CD14-positive monocyte (primary cell): ENCODE measurements around the gene SPTSSA. TPM values are rescaled to one million over a fixed set of nuclear protein-coding genes. Genes with fewer than 3 reads are reported as not detected.

Source experiments
- DNase-seq, 3 donors: peaks; one replicate each; pipeline ENCODE4 v3.0.0-alpha.2; 2011 to 2022
- H2AFZ ChIP-seq: 2 replicates; pipeline ENCODE4 v1.6.0; 2012; ENCODE audit warnings: mild to moderate bottlenecking, low read depth, low read length, inconsistent platforms; ENCODE audit not compliant: insufficient read depth, poor library complexity, severe bottlenecking
- H3K27ac ChIP-seq, 2 donors: 1 replicate in 1 of 2; 2 replicates in 1 of 2; pipeline ENCODE4 v1.5.1; 2012 to 2013; ENCODE audit warnings: low read length in 2 of 2, control low read depth in 1 of 2, inconsistent platforms in 1 of 2, low read depth in 1 of 2, mild to moderate bottlenecking in 1 of 2
- H3K27me3 ChIP-seq, 2 donors: one replicate each; pipeline versions ENCODE4 v1.6.0 to v1.6.1; 2011 to 2013; ENCODE audit warnings: low read length in 2 of 2; ENCODE audit not compliant: control insufficient read depth in 2 of 2, insufficient read depth in 2 of 2
- H3K36me3 ChIP-seq, 2 donors: replicated peaks in 1 of 2; 1 replicate in 1 of 2; 2 replicates in 1 of 2; pipeline versions ENCODE4 v1.5.1 to v1.6.1; 2012 to 2013; ENCODE audit warnings: low read length in 2 of 2, control low read depth in 1 of 2, inconsistent platforms in 1 of 2, mild to moderate bottlenecking in 1 of 2; ENCODE audit not compliant: insufficient read depth in 2 of 2, control insufficient read depth in 1 of 2
- H3K4me1 ChIP-seq, 2 donors: 1 replicate in 1 of 2; 2 replicates in 1 of 2; pipeline versions ENCODE4 v1.5.1 to v1.6.1; 2012 to 2013; ENCODE audit warnings: low read length in 2 of 2, control low read depth in 1 of 2, inconsistent platforms in 1 of 2, mild to moderate bottlenecking in 1 of 2, moderate library complexity in 1 of 2; ENCODE audit not compliant: insufficient read depth in 2 of 2, control insufficient read depth in 1 of 2
- H3K4me2 ChIP-seq: replicated peaks from 2 replicates; pipeline ENCODE3; 2012; ENCODE audit warnings: low read length, moderate library complexity, mild to moderate bottlenecking; ENCODE audit not compliant: poor library complexity, severe bottlenecking; ENCODE audit errors: extremely low read depth
- H3K4me3 ChIP-seq, 3 experiments: fragments of 200-600 bp in 1 of 3; sonication (generic) in 1 of 3; replicated peaks in 1 of 3; 1 replicate in 2 of 3; 2 replicates in 1 of 3; pipeline ENCODE4 v1.5.1; 2011 to 2013; ENCODE audit warnings: low read length in 3 of 3, mild to moderate bottlenecking in 3 of 3, control low read depth in 2 of 3, low read depth in 2 of 3, inconsistent platforms in 1 of 3, moderate library complexity in 1 of 3
- H3K79me2 ChIP-seq: 2 replicates; pipeline ENCODE4 v1.6.0; 2012; ENCODE audit warnings: mild to moderate bottlenecking, control low read depth, inconsistent platforms, low read length, moderate library complexity; ENCODE audit not compliant: insufficient read depth
- H3K9ac ChIP-seq: 2 replicates; pipeline ENCODE4 v1.6.0; 2017; ENCODE audit warnings: low read length, mild to moderate bottlenecking; ENCODE audit not compliant: insufficient read depth, poor library complexity, severe bottlenecking
- H3K9me3 ChIP-seq, 2 donors: replicated peaks in 1 of 2; 1 replicate in 1 of 2; 2 replicates in 1 of 2; pipeline versions ENCODE4 v1.5.1 to v1.6.1; 2012 to 2013; ENCODE audit warnings: low read length in 2 of 2, control low read depth in 1 of 2; ENCODE audit not compliant: control insufficient read depth in 1 of 2, insufficient read depth in 1 of 2
- H4K20me1 ChIP-seq: 2 replicates; pipeline ENCODE4 v1.6.0; 2012; ENCODE audit warnings: mild to moderate bottlenecking, low read length, control low read depth, moderate library complexity; ENCODE audit not compliant: insufficient read depth
- H3K27ac Mint-ChIP-seq, 7 donors: one replicate each; pipeline ENCODE4 v1.8.0; 2020; ENCODE audit warnings: mild to moderate bottlenecking in 7 of 7, mixed read lengths in 7 of 7, moderate library complexity in 6 of 7, inconsistent platforms in 2 of 7
- H3K27me3 Mint-ChIP-seq, 3 donors: one replicate each; pipeline ENCODE4 v1.8.0; 2021 to 2022; ENCODE audit warnings: low read depth in 3 of 3, mild to moderate bottlenecking in 3 of 3, mixed read lengths in 3 of 3, moderate library complexity in 3 of 3, inconsistent platforms in 1 of 3
- H3K36me3 Mint-ChIP-seq, 2 donors: one replicate each; pipeline ENCODE4 v1.8.0; 2020; ENCODE audit warnings: mixed read lengths in 2 of 2, inconsistent platforms in 1 of 2, mild to moderate bottlenecking in 1 of 2
- H3K4me1 Mint-ChIP-seq: one replicate; pipeline ENCODE4 v1.8.0; 2020; ENCODE audit warnings: mild to moderate bottlenecking, mixed read lengths
- H3K4me3 Mint-ChIP-seq, 2 donors: one replicate each; pipeline ENCODE4 v1.8.0; 2020; ENCODE audit warnings: mild to moderate bottlenecking in 2 of 2, mixed read lengths in 2 of 2, moderate library complexity in 1 of 2
- H3K9me3 Mint-ChIP-seq, 7 donors: one replicate each; pipeline ENCODE4 v1.8.0; 2020 to 2022; ENCODE audit warnings: mixed read lengths in 7 of 7, mild to moderate bottlenecking in 6 of 7, moderate library complexity in 6 of 7, inconsistent platforms in 2 of 7
- WGBS: methylation state at CpG from one replicate; pipeline ENCODE4 v1.1.5; 2013; ENCODE audit warnings: missing lambda C conversion rate; ENCODE audit not compliant: insufficient coverage; 5-methylcytosine and 5-hydroxymethylcytosine counted together
- intact Hi-C, 2 donors: fragments of 100-400 bp; cut with micrococcal nuclease; formaldehyde crosslinking; loops; one replicate each; pipeline versions ENCODE4 v1.15.0 to v1.15.1; 2023
- polyA plus RNA-seq, 3 donors: library from polyadenylated mRNA; depleted of rRNA in 1 of 3; unstranded in 2 of 3; stranded (reverse) in 1 of 3; fragments of 300-500 nt in 2 of 3; fragments of >200 nt in 1 of 3; fragmentation: Illumina TruSeq in 2 of 3; gene quantifications; 1 replicate in 2 of 3; 2 replicates in 1 of 3; pipeline ENCODE4 v1.2.3, GENCODE V29; 2012 to 2021
- TF ChIP-seq, protein P1 (sequence below): fragments of 200-600 bp; IDR thresholded peaks from one replicate; pipeline ENCODE4 v1.8.0; 2022; ENCODE audit warnings: antibody characterized with exemption, mild to moderate bottlenecking

Gene SPTSSA
- polyA plus RNA-seq, 3 donors: 14.2 to 85.7 (median 70.6) TPM

DNA sequence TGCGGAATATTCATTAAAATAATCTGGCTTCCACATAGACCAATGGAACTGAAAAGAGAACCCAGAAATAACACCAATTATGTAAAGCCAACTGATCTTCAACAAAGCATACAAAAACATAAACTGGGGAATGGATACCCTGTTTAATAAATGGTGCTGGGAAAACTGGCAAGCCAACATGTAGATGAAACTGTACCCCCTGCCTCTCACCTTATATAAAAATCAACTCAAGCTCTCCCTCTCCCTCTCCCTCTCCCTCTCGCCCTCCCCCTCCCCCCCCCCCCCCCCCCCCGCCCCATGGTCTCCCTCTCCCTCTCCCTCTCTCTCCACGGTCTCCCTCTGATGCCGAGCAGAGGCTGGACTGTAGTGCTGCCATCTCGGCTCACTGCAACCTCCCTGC, 13.1 kb upstream of the SPTSSA start:
- no peak for DNase-seq
- no peaks in the 10 kb centered on the region for H4K20me1 ChIP-seq
- no peaks in the 10 kb centered on the region for H3K36me3 ChIP-seq
- intact Hi-C loops: no loop called here
- no peak overlapping the region for H3K27ac Mint-ChIP-seq
- no peak overlapping the region for H3K9ac ChIP-seq
- H2AFZ ChIP-seq: no peak overlapping the region
- H3K36me3 Mint-ChIP-seq: no peaks in the 10 kb centered on the region
- H3K27me3 ChIP-seq: no peaks in the 10 kb centered on the region
- no peaks in the 10 kb centered on the region for H3K79me2 ChIP-seq
- H3K4me3 Mint-ChIP-seq: no peak overlapping the region
- H3K4me3 ChIP-seq: no peak overlapping the region
- no peaks in the 10 kb centered on the region for H3K9me3 ChIP-seq
- H3K4me1 ChIP-seq: no peaks in the 10 kb centered on the region
- H3K4me2 ChIP-seq: no peak overlapping the region
- H3K27me3 Mint-ChIP-seq: peaks cover 1 to 3% (median 2%) of the 10 kb centered on the region in 3 donors
- H3K9me3 Mint-ChIP-seq: peaks cover 0 to 7% (median 2%) of the 10 kb centered on the region in 7 donors
- WGBS: 80% methylated on average over 1 of the region's 6 CpGs
- H3K27ac ChIP-seq: no peak overlapping the region
- no peaks in the 10 kb centered on the region for H3K4me1 Mint-ChIP-seq
- TF ChIP-seq, protein P1, sequence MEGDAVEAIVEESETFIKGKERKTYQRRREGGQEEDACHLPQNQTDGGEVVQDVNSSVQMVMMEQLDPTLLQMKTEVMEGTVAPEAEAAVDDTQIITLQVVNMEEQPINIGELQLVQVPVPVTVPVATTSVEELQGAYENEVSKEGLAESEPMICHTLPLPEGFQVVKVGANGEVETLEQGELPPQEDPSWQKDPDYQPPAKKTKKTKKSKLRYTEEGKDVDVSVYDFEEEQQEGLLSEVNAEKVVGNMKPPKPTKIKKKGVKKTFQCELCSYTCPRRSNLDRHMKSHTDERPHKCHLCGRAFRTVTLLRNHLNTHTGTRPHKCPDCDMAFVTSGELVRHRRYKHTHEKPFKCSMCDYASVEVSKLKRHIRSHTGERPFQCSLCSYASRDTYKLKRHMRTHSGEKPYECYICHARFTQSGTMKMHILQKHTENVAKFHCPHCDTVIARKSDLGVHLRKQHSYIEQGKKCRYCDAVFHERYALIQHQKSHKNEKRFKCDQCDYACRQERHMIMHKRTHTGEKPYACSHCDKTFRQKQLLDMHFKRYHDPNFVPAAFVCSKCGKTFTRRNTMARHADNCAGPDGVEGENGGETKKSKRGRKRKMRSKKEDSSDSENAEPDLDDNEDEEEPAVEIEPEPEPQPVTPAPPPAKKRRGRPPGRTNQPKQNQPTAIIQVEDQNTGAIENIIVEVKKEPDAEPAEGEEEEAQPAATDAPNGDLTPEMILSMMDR: no peak

DNA sequence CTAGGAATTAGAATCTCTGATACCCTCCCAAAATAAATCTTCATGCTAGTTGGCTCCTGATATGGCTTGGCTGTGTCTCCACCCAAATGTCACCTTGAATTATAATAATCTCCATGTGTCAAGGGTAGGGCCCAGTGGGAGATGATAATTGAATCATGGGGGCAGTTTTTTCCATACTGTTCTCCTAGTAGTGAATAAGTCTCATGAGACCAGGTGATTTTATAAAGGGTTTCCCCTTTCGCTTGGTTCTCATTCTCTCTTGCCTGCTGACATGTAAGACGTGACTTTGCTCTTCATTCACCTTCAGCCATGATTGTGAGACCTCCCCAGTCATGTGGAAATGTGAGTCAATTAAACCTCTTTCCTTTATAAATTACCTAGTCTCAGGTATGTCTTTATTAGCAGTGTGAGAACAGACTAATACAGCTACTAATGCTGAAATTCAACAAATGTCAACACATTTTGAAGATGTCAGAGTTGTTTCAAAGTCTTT, 12.2 kb upstream of the SPTSSA start:
- Mint-ChIP-seq H3K27ac (no peak overlapping the region), H3K4me1 (no peaks in the 10 kb centered on the region), H3K4me3 (no peak overlapping the region), H3K27me3 (peaks cover 0 to 3% (median 1%) of the 10 kb centered on the region in 3 donors), H3K9me3 (peaks cover 0 to 7% (median 2%) of the 10 kb centered on the region in 7 donors), H3K36me3 (no peaks in the 10 kb centered on the region)
- H3K27me3 ChIP-seq: no peaks in the 10 kb centered on the region
- TF ChIP-seq, protein P1: no peak
- H3K27ac ChIP-seq: no peak overlapping the region
- H4K20me1 ChIP-seq: no peaks in the 10 kb centered on the region
- no peak for DNase-seq
- H2AFZ ChIP-seq: no peak overlapping the region
- H3K9ac ChIP-seq: no peak overlapping the region
- intact Hi-C loops: no loop called here
- no peaks in the 10 kb centered on the region for H3K36me3 ChIP-seq
- H3K79me2 ChIP-seq: no peaks in the 10 kb centered on the region
- no peaks in the 10 kb centered on the region for H3K9me3 ChIP-seq
- H3K4me3 ChIP-seq: no peak overlapping the region
- no peak overlapping the region for H3K4me2 ChIP-seq
- no CpG with 5 or more reads among the region's 2 CpGs for WGBS
- no peaks in the 10 kb centered on the region for H3K4me1 ChIP-seq
